ENCODE measurements around the gene COG7.
A peak's percentile ranks its signal among the peaks of the same experiment; 100 is the strongest.
"Not testable (repeated sequence)": the region's sequence is repeated elsewhere in the genome, so short reads cannot be mapped to it uniquely, and the experiment has no call there.

The COG7 gene

GRCh38 chr16:23384878-23385277 lies 68.1 kb downstream of the COG7 start:
- Histone ChIP-seq H2BK12ac (ENCODE audit: low read length) (no peak overlapping the region), H3K9me3 (ENCODE audit: insufficient read depth, low read depth, low read length) (no peaks in the 10 kb centered on the region), H3K14ac (ENCODE audit: low read length) (no peak overlapping the region), H2AK5ac (ENCODE audit: low read length) (no peak overlapping the region), H3K79me1 (ENCODE audit: low read length) (no peaks in the 10 kb centered on the region), H4K8ac (ENCODE audit: low read depth, low read length) (no peak overlapping the region), H3K36me3 (ENCODE audit: control insufficient read depth in 1 of 2, insufficient read depth in 2 of 2, low read length in 2 of 2) (peaks cover 4 to 8% of the 10 kb centered on the region in 2 experiments), H2BK120ac (ENCODE audit: insufficient read depth, low read length, poor library complexity) (no peak overlapping the region), H3K9ac (ENCODE audit: low read length) (no peak overlapping the region), H4K12ac (ENCODE audit: low read depth, low read length) (no peak overlapping the region), H3K18ac (ENCODE audit: low read length) (no peak overlapping the region), H3K79me2 (ENCODE audit: control insufficient read depth, insufficient read depth, low read length, poor library complexity) (no peaks in the 10 kb centered on the region), H3K27ac (ENCODE audit: low read depth, low read length) (no peak overlapping the region), H2BK5ac (ENCODE audit: low read depth, low read length, poor library complexity) (no peak overlapping the region), H3K4me2 (ENCODE audit: low read length) (no peak overlapping the region), H3K4ac (ENCODE audit: low read depth, low read length) (no peak overlapping the region), H3K4me3 (ENCODE audit: low read depth, low read length) (no peak overlapping the region), H3K23ac (ENCODE audit: low read length) (no peak overlapping the region), H2AFZ (ENCODE audit: insufficient read depth, low read length, poor library complexity) (no peak overlapping the region), H4K91ac (ENCODE audit: low read depth, low read length) (no peak overlapping the region), H3K27me3 (ENCODE audit: insufficient read depth, low read length) (no peaks in the 10 kb centered on the region), H3K4me1 (ENCODE audit: control insufficient read depth in 1 of 2, insufficient read depth in 2 of 2, low read length in 2 of 2) (no peaks in the 10 kb centered on the region)
- no CpG with 5 or more reads among the region's 10 CpGs for whole genome bisulfite sequencing (ENCODE audit: extremely low coverage, insufficient coverage, insufficient read length)
- peak in 1 of 2 donors; percentile 21 for DNase-seq

GRCh38 chr16:23383881-23384280 lies 69.1 kb downstream of the COG7 start:
- no peak overlapping the region for H3K27ac ChIP-seq (ENCODE audit: low read depth, low read length)
- no peaks in the 10 kb centered on the region for H3K4me1 ChIP-seq (ENCODE audit: control insufficient read depth in 1 of 2, insufficient read depth in 2 of 2, low read length in 2 of 2)
- H3K79me1 ChIP-seq (ENCODE audit: low read length): no peaks in the 10 kb centered on the region
- H4K8ac ChIP-seq (ENCODE audit: low read depth, low read length): no peak overlapping the region
- no CpG with 5 or more reads among the region's 3 CpGs for WGBS (ENCODE audit: extremely low coverage, insufficient coverage, insufficient read length)
- H3K36me3 ChIP-seq (ENCODE audit: control insufficient read depth in 1 of 2, insufficient read depth in 2 of 2, low read length in 2 of 2): peaks cover 3 to 4% of the 10 kb centered on the region in 2 experiments
- no peak overlapping the region for H2BK5ac ChIP-seq (ENCODE audit: low read depth, low read length, poor library complexity)
- H3K23ac ChIP-seq (ENCODE audit: low read length): no peak overlapping the region
- H3K79me2 ChIP-seq (ENCODE audit: control insufficient read depth, insufficient read depth, low read length, poor library complexity): no peaks in the 10 kb centered on the region
- H2AK5ac ChIP-seq (ENCODE audit: low read length): no peak overlapping the region
- H4K91ac ChIP-seq (ENCODE audit: low read depth, low read length): no peak overlapping the region
- no peak overlapping the region for H2BK12ac ChIP-seq (ENCODE audit: low read length)
- no peak overlapping the region for H4K12ac ChIP-seq (ENCODE audit: low read depth, low read length)
- no peak overlapping the region for H3K4me3 ChIP-seq (ENCODE audit: low read depth, low read length)
- DNase-seq: no peak
- no peak overlapping the region for H2AFZ ChIP-seq (ENCODE audit: insufficient read depth, low read length, poor library complexity)
- H3K27me3 ChIP-seq (ENCODE audit: insufficient read depth, low read length): no peaks in the 10 kb centered on the region
- H3K18ac ChIP-seq (ENCODE audit: low read length): no peak overlapping the region
- no peak overlapping the region for H3K4me2 ChIP-seq (ENCODE audit: low read length)
- no peak overlapping the region for H2BK120ac ChIP-seq (ENCODE audit: insufficient read depth, low read length, poor library complexity)
- no peaks in the 10 kb centered on the region for H3K9me3 ChIP-seq (ENCODE audit: insufficient read depth, low read depth, low read length)
- H3K9ac ChIP-seq (ENCODE audit: low read length): no peak overlapping the region
- no peak overlapping the region for H3K14ac ChIP-seq (ENCODE audit: low read length)
- H3K4ac ChIP-seq (ENCODE audit: low read depth, low read length): no peak overlapping the region

GRCh38 chr16:23382279-23382678 lies 70.7 kb downstream of the COG7 start:
- Histone ChIP-seq H3K4me1 (ENCODE audit: control insufficient read depth in 1 of 2, insufficient read depth in 2 of 2, low read length in 2 of 2) (no peaks in the 10 kb centered on the region), H2BK5ac (ENCODE audit: low read depth, low read length, poor library complexity) (no peak overlapping the region), H3K4me3 (ENCODE audit: low read depth, low read length) (no peak overlapping the region), H2AFZ (ENCODE audit: insufficient read depth, low read length, poor library complexity) (no peak overlapping the region), H3K79me1 (ENCODE audit: low read length) (no peaks in the 10 kb centered on the region), H3K23ac (ENCODE audit: low read length) (no peak overlapping the region), H3K14ac (ENCODE audit: low read length) (no peak overlapping the region), H2BK12ac (ENCODE audit: low read length) (no peak overlapping the region), H3K27ac (ENCODE audit: low read depth, low read length) (no peak overlapping the region), H4K8ac (ENCODE audit: low read depth, low read length) (no peak overlapping the region), H3K9me3 (ENCODE audit: insufficient read depth, low read depth, low read length) (no peaks in the 10 kb centered on the region), H3K27me3 (ENCODE audit: insufficient read depth, low read length) (no peaks in the 10 kb centered on the region), H3K9ac (ENCODE audit: low read length) (no peak overlapping the region), H2BK120ac (ENCODE audit: insufficient read depth, low read length, poor library complexity) (no peak overlapping the region), H4K12ac (ENCODE audit: low read depth, low read length) (no peak overlapping the region), H3K79me2 (ENCODE audit: control insufficient read depth, insufficient read depth, low read length, poor library complexity) (no peaks in the 10 kb centered on the region), H3K4ac (ENCODE audit: low read depth, low read length) (no peak overlapping the region), H3K4me2 (ENCODE audit: low read length) (no peak overlapping the region), H3K36me3 (ENCODE audit: control insufficient read depth in 1 of 2, insufficient read depth in 2 of 2, low read length in 2 of 2) (no peaks in the 10 kb centered on the region), H3K18ac (ENCODE audit: low read length) (no peak overlapping the region), H4K91ac (ENCODE audit: low read depth, low read length) (no peak overlapping the region), H2AK5ac (ENCODE audit: low read length) (no peak overlapping the region)
- WGBS (ENCODE audit: extremely low coverage, insufficient coverage, insufficient read length): no CpG with 5 or more reads among the region's 6 CpGs
- DNase-seq: no peak

GRCh38 chr16:23381702-23382101 lies 71.3 kb downstream of the COG7 start:
- H2BK5ac ChIP-seq (ENCODE audit: low read depth, low read length, poor library complexity); H3K36me3 ChIP-seq (ENCODE audit: control insufficient read depth in 1 of 2, insufficient read depth in 2 of 2, low read length in 2 of 2); H2BK12ac ChIP-seq (ENCODE audit: low read length); H3K23ac ChIP-seq (ENCODE audit: low read length); H3K27ac ChIP-seq (ENCODE audit: low read depth, low read length); H3K18ac ChIP-seq (ENCODE audit: low read length); H3K79me2 ChIP-seq (ENCODE audit: control insufficient read depth, insufficient read depth, low read length, poor library complexity); H3K14ac ChIP-seq (ENCODE audit: low read length); H3K9ac ChIP-seq (ENCODE audit: low read length); H3K4me2 ChIP-seq (ENCODE audit: low read length); H2BK120ac ChIP-seq (ENCODE audit: insufficient read depth, low read length, poor library complexity); H4K91ac ChIP-seq (ENCODE audit: low read depth, low read length); H3K4me3 ChIP-seq (ENCODE audit: low read depth, low read length); H2AK5ac ChIP-seq (ENCODE audit: low read length); H2AFZ ChIP-seq (ENCODE audit: insufficient read depth, low read length, poor library complexity); H3K4me1 ChIP-seq (ENCODE audit: control insufficient read depth in 1 of 2, insufficient read depth in 2 of 2, low read length in 2 of 2); H3K27me3 ChIP-seq (ENCODE audit: insufficient read depth, low read length); H4K12ac ChIP-seq (ENCODE audit: low read depth, low read length); H3K79me1 ChIP-seq (ENCODE audit: low read length); H4K8ac ChIP-seq (ENCODE audit: low read depth, low read length); H3K9me3 ChIP-seq (ENCODE audit: insufficient read depth, low read depth, low read length); DNase-seq; H3K4ac ChIP-seq (ENCODE audit: low read depth, low read length): not testable (repeated sequence)
- no CpG with 5 or more reads among the region's 9 CpGs for WGBS (ENCODE audit: extremely low coverage, insufficient coverage, insufficient read length)
